Stimulated activated CD4-positive, alpha-beta T cell treated with anti-CD3 and anti-CD28 coated beads, Interleukin-1b, Interleukin-23, amount 100 ng/mL, for 48 hours (primary cell): ENCODE data around the gene ZNF830.
"Not testable (repeated sequence)": the region's sequence is repeated elsewhere in the genome, so short reads cannot be mapped to it uniquely, and the experiment has no call there.

Experiments
- DNase-seq: peaks from one replicate; pipeline ENCODE4 v3.0.0-alpha.2; 2020

ZNF830 gene

DNA sequence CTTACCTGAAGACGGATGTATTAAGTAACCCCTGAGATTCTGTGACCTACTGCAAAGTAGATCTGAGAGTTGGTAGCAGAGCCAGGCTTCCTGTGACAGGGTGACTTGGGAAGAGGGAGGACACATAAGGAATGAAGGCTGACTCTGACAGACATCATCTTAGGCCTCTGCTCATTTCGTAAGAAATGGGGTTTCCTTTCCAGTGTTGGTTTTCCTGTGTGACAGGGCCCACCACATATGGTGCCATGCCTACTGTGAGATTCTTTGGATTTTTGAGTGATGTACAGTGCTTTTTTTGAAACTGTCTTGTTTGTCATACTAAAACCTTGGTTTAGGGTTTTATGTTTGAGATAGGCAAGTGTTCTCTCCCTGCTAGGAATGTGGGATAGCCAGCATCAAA, 31.7 kb downstream of the ZNF830 start:
- DNase-seq, result no peak

DNA sequence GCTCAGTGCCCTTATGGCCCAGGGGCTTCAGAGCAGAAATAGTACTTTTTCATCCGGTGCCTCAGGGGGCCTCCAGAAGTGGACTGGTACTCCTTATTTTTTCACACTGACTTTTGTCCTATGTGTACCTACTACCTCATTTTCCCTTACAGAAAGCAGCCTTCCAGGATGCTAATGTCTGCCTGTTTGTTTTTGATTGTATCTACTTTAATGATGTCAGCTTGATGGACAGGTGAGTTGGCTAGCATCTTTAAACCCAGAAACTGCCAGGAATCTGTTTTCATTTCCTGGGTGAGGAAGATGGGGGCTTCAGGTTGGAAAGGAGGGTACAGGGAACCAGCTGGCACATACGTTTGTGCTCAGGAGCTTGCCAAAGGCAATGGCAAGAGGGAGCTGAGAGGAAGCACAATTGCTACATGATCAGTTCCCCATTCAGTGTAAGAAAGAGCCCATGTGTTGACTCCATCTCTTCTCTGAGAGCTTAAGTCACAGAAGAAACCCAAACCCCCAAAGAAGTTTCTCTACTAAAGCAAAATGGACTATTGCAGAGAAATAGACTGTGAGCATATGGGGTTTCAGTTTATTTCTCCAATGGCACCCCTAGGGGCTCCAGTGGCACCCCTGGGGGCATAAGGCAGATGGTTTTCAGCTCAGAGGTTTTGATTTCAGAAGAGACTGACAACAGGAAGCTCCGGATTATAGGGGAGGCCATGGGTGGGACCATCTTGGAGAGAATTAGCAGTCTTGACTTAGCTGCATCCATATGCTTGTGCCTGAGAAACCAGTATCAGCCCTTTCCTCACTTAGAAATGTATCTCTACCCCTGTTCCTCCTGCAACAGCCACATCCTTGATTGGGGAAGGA, 35.3 kb downstream of the ZNF830 start:
- no peak for DNase-seq

DNA sequence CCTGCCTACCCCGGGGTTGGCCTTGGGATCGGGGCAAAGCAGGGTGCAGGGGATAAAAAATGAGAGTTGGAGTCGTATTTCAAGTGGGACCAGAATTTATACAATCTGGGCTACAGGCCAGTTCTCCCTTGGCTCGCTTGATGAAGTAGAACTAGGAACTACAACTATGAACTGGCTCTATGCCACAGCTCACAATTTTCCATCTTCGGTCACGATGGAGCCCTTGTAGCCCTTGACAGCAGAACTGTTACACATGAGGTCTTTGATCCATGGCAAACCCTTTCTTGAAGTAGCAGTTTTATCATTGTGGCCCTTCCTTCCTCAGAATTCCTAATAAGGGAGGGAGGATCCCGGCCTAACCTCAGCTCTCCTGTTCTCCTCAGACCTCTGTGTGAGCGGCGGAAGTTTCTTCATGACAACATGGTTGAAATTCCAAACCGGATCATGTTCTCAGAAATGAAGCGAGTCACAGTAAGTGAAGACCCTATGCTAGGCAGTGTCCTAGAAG, 36.1 kb downstream of the ZNF830 start:
- no peak for DNase-seq

DNA sequence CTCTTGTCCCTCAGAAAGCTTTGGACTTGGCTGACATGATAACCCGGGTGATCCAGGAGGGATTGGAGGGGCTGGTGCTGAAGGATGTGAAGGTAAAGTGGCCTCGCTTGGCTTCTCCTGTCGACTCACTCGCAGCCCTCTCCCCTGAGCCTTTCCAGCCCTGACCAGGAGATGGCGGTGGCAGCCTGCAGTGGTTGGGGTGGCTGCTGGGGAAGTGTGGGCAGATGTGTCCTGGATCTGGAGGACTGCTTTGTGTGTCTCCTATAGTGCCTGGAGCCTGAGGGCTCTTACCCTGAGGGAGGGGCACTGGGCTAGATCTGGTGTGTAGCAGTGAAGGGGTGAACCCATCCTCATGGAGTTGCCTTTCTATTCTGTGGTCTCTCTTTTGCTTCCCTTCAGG, 36.9 kb downstream of the ZNF830 start:
- DNase-seq, result peak; percentile 81

DNA sequence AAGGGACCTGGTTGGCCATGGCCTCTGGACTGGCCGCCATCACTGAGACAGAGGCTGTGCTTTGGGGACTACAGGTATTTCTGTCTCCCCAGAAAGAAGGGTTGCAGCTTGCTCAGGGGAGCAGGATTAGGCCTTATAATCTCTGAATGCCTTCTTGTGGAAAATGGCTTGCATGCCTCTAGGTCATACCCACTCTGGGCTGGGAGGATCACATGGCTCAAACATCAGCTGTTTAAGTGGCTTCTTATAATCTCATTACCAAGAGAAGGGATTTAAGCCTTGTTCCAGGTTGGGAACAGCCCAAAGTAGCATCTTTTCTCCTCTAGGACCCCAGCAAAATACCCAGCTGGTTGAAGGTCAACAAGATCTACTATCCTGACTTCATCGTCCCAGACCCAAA, 38.1 kb downstream of the ZNF830 start:
- DNase-seq, result no peak

DNA sequence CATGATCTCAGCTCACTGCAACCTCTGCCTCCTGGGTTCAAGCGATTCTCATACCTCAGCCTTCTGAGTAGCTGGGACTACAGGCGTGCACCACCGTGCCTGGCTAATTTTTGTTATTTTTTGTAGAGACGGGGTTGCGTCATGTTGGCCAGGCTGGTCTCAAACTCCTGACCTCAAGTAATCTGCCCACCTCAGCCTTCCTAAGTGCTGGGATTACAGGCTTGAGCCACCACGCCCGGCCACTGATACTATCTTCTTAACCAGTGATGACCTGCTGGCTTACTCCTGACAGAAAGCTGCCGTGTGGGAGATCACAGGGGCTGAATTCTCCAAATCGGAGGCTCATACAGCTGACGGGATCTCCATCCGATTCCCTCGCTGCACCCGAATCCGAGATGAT, 39.6 kb downstream of the ZNF830 start:
- not testable (repeated sequence) for DNase-seq

DNA sequence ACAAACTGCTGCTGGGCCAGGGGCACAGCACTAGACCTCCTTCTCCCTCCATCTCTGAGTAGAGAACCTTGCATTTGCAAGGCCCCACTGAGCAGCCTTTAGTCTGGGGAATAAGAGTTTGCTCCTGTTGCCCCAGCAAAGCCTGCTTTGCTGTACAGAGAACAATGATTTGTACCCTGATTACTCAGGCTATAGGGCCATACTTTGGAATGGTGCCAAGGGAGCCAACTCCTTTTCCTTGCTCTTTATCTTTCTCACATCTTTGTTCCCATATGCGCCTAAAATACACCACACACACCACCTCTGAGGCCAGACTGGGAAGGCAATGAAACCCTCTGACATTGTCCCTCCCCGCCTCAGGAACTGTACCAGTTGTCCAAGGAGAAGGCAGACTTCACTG, 40.2 kb downstream of the ZNF830 start:
- no peak for DNase-seq

DNA sequence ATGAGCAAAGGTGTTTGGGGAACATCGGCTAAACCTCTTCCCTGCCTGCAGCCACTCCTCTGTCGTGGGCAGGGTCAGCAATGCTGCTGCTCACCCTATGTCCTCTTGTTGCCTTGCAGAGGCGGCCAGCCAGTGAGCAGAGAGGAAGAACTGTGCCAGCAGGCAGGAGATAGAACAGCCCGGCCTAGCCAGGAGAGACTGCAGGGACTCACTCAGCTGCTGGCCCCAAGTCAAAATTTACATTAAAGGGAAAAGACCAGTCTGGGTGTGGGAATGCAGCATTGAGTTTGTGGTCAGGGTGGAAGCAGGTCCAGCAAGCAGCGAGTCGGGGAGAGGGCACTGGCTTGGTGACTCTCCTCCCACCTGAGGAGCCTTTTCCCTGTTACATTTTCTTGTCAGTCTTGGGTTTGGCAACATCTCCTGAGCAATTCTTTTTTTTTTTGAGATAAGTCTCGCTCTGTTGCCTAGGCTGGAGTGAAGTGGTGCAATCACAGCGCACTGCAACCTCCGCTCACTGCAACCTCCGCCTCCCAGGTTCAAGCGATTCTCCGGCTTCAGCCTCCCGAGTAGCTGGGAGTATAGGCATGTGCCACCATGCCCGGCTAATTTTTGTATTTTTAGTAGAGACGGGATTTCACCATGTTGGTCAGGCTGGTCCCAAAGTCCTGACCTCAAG, 41.7 kb downstream of the ZNF830 start:
- DNase-seq, result no peak

DNA sequence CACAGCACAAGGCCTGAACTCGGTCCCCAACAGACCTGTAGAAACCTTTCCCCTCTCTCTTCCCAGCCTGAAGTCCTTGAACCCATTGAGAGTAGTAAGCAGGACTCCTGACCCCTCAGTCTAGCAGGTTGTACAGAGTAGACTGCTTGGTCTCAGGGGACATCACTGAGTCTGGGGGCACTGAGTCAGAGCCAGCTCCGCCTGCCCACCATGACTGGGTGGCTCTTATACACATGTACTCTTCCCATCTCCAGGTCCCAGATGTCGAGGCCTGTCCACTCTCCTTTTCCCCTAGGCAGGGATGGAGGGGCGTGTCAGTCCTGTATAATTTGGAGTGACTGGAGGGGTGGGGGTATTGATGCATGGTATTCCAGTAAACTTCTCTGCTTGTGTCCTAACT, 42.4 kb downstream of the ZNF830 start:
- DNase-seq, result no peak

DNA sequence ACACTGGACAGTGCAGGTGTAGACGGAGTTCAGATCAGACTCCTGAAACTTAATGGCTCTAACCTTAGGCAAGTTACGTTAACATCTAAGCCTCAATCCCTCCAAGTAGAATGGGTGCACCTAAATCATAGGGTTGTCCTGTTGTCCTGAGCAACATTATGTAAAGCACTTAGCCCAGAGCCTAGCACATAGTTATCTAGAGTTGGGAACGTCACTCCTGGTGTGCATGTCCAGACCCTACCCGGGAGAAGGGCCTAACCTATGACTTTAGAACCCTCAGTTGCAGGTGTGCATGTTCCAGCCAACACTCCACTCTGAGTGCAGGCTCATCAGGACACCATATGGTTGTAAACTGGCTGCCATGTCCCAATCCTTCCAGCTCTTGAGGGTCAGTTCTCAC, 45.0 kb downstream of the ZNF830 start:
- DNase-seq, result no peak

DNA sequence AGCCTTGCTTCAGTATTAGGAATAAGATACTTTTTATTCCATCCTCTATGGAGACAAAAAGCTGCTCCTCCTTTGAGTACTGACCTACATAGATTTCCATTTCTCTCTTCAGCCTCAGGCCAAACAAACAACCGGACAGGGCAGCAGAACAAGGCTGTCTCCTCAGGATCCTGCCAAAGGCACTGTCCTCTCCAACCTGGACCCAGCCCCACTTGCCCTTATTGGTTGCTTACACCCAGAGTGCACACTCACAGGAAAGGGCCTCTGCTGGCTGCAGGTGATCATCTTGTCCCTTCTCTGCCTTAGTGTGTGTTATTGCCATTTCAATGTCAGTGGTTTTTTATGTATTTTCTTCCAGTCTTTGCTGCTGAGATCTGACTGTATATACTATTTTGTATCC, 45.6 kb downstream of the ZNF830 start:
- DNase-seq, result no peak

DNA sequence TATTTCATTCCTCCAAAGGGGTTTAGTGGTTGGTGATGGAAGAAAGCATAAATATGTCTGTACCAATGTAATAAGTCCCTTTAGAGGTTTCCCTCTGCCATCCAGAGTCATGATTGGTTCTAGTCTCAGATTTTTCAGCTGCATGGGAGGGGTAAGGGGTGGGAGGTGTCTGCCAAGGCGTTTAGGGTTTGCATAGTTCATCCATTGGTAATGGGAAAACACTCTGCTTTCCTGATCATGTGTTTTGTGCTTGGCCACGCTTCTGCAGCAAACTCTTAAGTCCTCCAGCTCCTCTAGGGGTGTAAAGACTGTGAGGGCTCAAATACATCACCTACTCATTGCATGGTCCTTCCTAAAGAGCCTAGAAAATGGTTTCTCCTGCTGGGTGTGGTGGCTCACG, 48.8 kb downstream of the ZNF830 start:
- no peak for DNase-seq

DNA sequence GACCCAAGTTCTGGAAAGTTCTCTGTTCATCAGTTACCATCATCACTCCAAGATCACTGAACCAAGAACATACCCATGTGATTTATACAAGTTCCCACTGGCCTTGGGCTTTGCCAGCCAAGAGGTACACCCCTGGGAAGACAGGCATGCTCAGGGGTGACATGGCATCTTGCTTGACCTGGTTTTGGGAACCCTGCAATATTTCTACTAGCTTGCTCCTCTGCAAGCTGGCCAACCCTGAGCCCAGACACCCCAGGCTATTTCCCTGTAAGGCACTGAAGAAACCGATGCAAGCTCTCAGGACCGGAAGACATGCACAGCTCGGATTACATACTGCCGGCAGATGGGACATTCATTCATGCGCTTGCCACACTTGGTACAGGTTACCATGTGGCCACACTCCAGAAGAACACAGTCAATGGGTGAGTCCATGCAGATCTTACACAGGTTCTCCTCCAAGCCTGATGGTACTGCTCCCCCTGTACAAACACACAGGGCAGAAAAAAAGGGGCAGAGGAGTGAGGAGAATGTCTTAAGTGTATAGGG, 50.4 kb downstream of the ZNF830 start:
- no peak for DNase-seq
